Activated CD4-positive, alpha-beta memory T cell treated with anti-CD3 and anti-CD28 coated beads for 36 hours (primary cell): ENCODE measurements around the gene TCF15. TPM values are rescaled to one million over a fixed set of nuclear protein-coding genes. Genes with fewer than 3 reads are reported as not detected.

Experiments used
- total RNA-seq, 2 experiments: library from RNA; stranded (reverse); gene quantifications; one replicate each; pipeline ENCODE4 v1.2.3, GENCODE V29; 2021

Gene TCF15
- total RNA-seq, 2 experiments from 2014 or later = not detected

Other genes starting within 250 kb of the TCF15 start
- gene TRIB3, start 229.5 kb downstream of the TCF15 start, total RNA-seq = 10 to 100 TPM; 42.6 to 43.5 TPM
- 100 to 1,000 TPM; 137 to 139 TPM for gene RBCK1, start 202.0 kb downstream of the TCF15 start, total RNA-seq
- gene TBC1D20, start 147.8 kb downstream of the TCF15 start, total RNA-seq = 10 to 100 TPM; 18.8 to 20.4 TPM
- gene CSNK2A1, start 66.5 kb downstream of the TCF15 start, total RNA-seq = 100 to 1,000 TPM; 154 to 155 TPM
- 10 to 100 TPM; 13.3 to 14.1 TPM for gene SRXN1, start 42.9 kb upstream of the TCF15 start, total RNA-seq
- not detected for gene SCRT2, start 65.5 kb upstream of the TCF15 start, total RNA-seq
- not detected for gene SLC52A3, start 158.2 kb upstream of the TCF15 start, total RNA-seq
- gene FAM110A, start 223.4 kb upstream of the TCF15 start, total RNA-seq = 10 to 100 TPM; 18.0 to 20.1 TPM